ENCODE data around the gene SUSD2.

DNA sequence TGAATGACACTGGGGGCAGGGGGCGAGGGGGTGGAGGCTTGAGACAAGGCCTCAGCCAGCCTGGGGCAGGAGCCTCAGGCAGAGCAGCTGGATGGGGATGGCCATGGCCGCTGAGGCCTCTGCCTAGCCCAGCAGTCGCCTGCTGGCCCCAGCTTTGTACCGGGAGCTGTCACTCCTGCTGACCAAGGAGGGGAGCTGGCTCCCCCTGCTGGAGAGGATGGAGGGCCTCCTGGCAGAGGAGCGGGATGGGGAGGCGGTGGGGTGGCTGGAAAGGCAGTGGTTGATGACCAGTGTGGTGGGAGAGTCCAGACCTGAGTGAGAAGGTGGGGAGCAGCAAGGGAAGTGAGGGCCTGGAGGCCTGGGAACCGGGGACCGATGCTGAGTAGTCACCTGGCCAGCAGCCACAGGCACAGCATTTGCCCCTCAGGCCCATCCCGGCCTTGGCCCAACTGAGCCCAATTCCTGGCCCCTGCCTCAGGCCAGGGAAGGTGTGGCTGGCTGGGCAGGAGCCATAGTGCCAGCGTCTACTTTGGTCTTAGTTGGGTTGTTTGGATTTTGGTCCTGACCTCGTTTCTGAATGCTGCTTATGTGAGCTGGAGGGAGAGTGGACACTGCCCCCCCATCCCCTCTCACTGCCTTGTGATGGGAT, 6.0 kb upstream of the SUSD2 start:
- peak; percentile 59 to 80 (median 73) for TF ChIP-seq CTCF (IDR thresholded peaks at IDR 0.05)
- no peak for TF ChIP-seq POLR2A (IDR thresholded peaks at IDR 0.05)
